HEK293 (cell line): Measurements from ENCODE around the gene HSPB6.

Source experiments
- CTCF ChIP-seq: fragments of 450-650 bp; formaldehyde crosslinking; IDR thresholded peaks from 2 replicates; pipeline ENCODE4 v1.5.1; 2016; ENCODE audit warnings: missing biosample characterization, missing genetic modification characterization
- KLF10 ChIP-seq: fragments of 450-650 bp; IDR thresholded peaks from 2 replicates; pipeline ENCODE4 v1.5.1; 2018; ENCODE audit warnings: missing biosample characterization, mild to moderate bottlenecking, missing genetic modification characterization
- ZBTB7A ChIP-seq: fragments of 450-650 bp; formaldehyde crosslinking; IDR thresholded peaks from 2 replicates; pipeline ENCODE4 v1.5.1; 2016; ENCODE audit warnings: low read depth, missing biosample characterization, missing genetic modification characterization
- ZNF350 ChIP-seq: fragments of 450-650 bp; formaldehyde crosslinking; IDR thresholded peaks from 2 replicates; pipeline ENCODE4 v1.5.0; 2017; ENCODE audit warnings: missing biosample characterization, mild to moderate bottlenecking, missing genetic modification characterization
- ZNF639 ChIP-seq: fragments of 450-650 bp; formaldehyde crosslinking; IDR thresholded peaks from 2 replicates; pipeline ENCODE4 v1.5.1; 2016; ENCODE audit warnings: missing biosample characterization, missing genetic modification characterization
- ZNF830 ChIP-seq: fragments of 450-650 bp; IDR thresholded peaks from 2 replicates; pipeline ENCODE4 v1.5.0; 2018; ENCODE audit warnings: missing biosample characterization, missing genetic modification characterization, low read depth, mild to moderate bottlenecking, moderate library complexity

GRCh38 chr19:35768082-35768421 is 11.2 kb upstream of the HSPB6 start:
- no peak for TF ChIP-seq ZBTB7A (tag by site-specific recombination)
- TF ChIP-seq ZNF639 (tag by site-specific recombination): no peak
- TF ChIP-seq ZNF350 (tag by site-specific recombination): no peak
- no peak for TF ChIP-seq KLF10 (tag by site-specific recombination)
- no peak for TF ChIP-seq CTCF (tag by site-specific recombination)
- TF ChIP-seq ZNF830: no peak
